Activated CD4-positive, alpha-beta memory T cell treated with anti-CD3 and anti-CD28 coated beads for 36 hours (primary cell): ENCODE data around the gene MAPK10. TPM values are rescaled to one million over a fixed set of nuclear protein-coding genes. Genes with fewer than 3 reads are reported as not detected.

Experiments used
- CTCF ChIA-PET: fragments of 350-600 bp; sonication (Branson Sonifier 250); formaldehyde crosslinking; loops from one replicate; lab custom pipeline; 2021; ENCODE audit warnings: antibody characterized with exemption, inconsistent platforms; lab: Charles Lee
- POLR2A ChIA-PET: fragments of 350-600 bp; sonication (Branson Sonifier 250); formaldehyde crosslinking; loops from one replicate; lab custom pipeline; 2021; ENCODE audit warnings: antibody characterized with exemption; lab: Charles Lee
- DNase-seq: peaks from one replicate; pipeline ENCODE4 v3.0.0-alpha.2; 2020
- H3K27ac Mint-ChIP-seq: one replicate; pipeline ENCODE4 v1.8.0; 2021; ENCODE audit warnings: mixed read lengths
- H3K27me3 Mint-ChIP-seq: one replicate; pipeline ENCODE4 v1.8.0; 2021; ENCODE audit warnings: mixed read lengths
- H3K36me3 Mint-ChIP-seq: one replicate; pipeline ENCODE4 v1.8.0; 2021; ENCODE audit warnings: mixed read lengths
- H3K4me1 Mint-ChIP-seq: one replicate; pipeline ENCODE4 v1.8.0; 2021; ENCODE audit warnings: low read depth, mixed read lengths
- H3K4me3 Mint-ChIP-seq: one replicate; pipeline ENCODE4 v1.8.0; 2021; ENCODE audit warnings: mild to moderate bottlenecking, mixed read lengths
- H3K9me3 Mint-ChIP-seq: one replicate; pipeline ENCODE4 v1.8.0; 2021; ENCODE audit warnings: mixed read lengths
- intact Hi-C: fragments of 100-400 bp; cut with micrococcal nuclease; formaldehyde crosslinking; loops from one replicate; pipeline ENCODE4 v1.15.1; 2023
- total RNA-seq, 2 experiments: library from RNA; stranded (reverse); gene quantifications; one replicate each; pipeline ENCODE4 v1.2.3, GENCODE V29; 2021

The MAPK10 gene
- total RNA-seq, 2 experiments from 2014 or later: not detected

GRCh38 chr4:86011117-86011516, 348.7 kb downstream of the MAPK10 start:
- Mint-ChIP-seq H3K4me3 (no peak overlapping the region), H3K9me3 (no peaks in the 10 kb centered on the region), H3K4me1 (no peaks in the 10 kb centered on the region), H3K27ac (no peak overlapping the region), H3K36me3 (no peaks in the 10 kb centered on the region), H3K27me3 (no peaks in the 10 kb centered on the region)
- ChIA-PET POLR2A (no interaction called here), CTCF (no interaction called here)
- intact Hi-C loops: no loop called here
- no peak for DNase-seq

GRCh38 chr4:86007042-86007441, 352.8 kb downstream of the MAPK10 start:
- Mint-ChIP-seq H3K4me1 (no peaks in the 10 kb centered on the region), H3K4me3 (no peak overlapping the region), H3K27ac (no peak overlapping the region), H3K36me3 (no peaks in the 10 kb centered on the region), H3K9me3 (no peaks in the 10 kb centered on the region), H3K27me3 (no peaks in the 10 kb centered on the region)
- intact Hi-C loops: no loop called here
- CTCF ChIA-PET: no interaction called here
- DNase-seq: no peak
- POLR2A ChIA-PET: no interaction called here

GRCh38 chr4:86006057-86006456, 353.8 kb downstream of the MAPK10 start:
- DNase-seq: no peak
- no peaks in the 10 kb centered on the region for H3K4me1 Mint-ChIP-seq
- ChIA-PET CTCF (no interaction called here), POLR2A (no interaction called here)
- no peaks in the 10 kb centered on the region for H3K36me3 Mint-ChIP-seq
- no peaks in the 10 kb centered on the region for H3K27me3 Mint-ChIP-seq
- H3K27ac Mint-ChIP-seq: no peak overlapping the region
- intact Hi-C loops: no loop called here
- no peak overlapping the region for H3K4me3 Mint-ChIP-seq
- H3K9me3 Mint-ChIP-seq: no peaks in the 10 kb centered on the region

GRCh38 chr4:86004030-86004429, 355.8 kb downstream of the MAPK10 start:
- no peak for DNase-seq
- no peaks in the 10 kb centered on the region for H3K36me3 Mint-ChIP-seq
- no peak overlapping the region for H3K4me3 Mint-ChIP-seq
- POLR2A ChIA-PET: no interaction called here
- H3K9me3 Mint-ChIP-seq: no peaks in the 10 kb centered on the region
- no peak overlapping the region for H3K27ac Mint-ChIP-seq
- CTCF ChIA-PET: no interaction called here
- H3K27me3 Mint-ChIP-seq: no peaks in the 10 kb centered on the region
- H3K4me1 Mint-ChIP-seq: no peaks in the 10 kb centered on the region
- intact Hi-C loops: no loop called here

- intact Hi-C loops: no loop called here
- Mint-ChIP-seq H3K9me3 (no peaks in the 10 kb centered on the region), H3K27ac (no peak overlapping the region), H3K4me3 (no peak overlapping the region), H3K36me3 (no peaks in the 10 kb centered on the region), H3K4me1 (no peaks in the 10 kb centered on the region), H3K27me3 (no peaks in the 10 kb centered on the region)
- no peak for DNase-seq
- POLR2A ChIA-PET: no interaction called here
- CTCF ChIA-PET: no interaction called here
Measured at GRCh38 chr4:86001591-86001990, 358.3 kb downstream of the MAPK10 start.

- Mint-ChIP-seq H3K36me3 (no peaks in the 10 kb centered on the region), H3K4me1 (no peaks in the 10 kb centered on the region), H3K9me3 (peaks cover 2% of the 10 kb centered on the region), H3K27ac (no peak overlapping the region), H3K4me3 (no peak overlapping the region), H3K27me3 (no peaks in the 10 kb centered on the region)
- DNase-seq: no peak
- ChIA-PET POLR2A (no interaction called here), CTCF (no interaction called here)
- intact Hi-C loops: no loop called here
Measured at GRCh38 chr4:85995361-85995760, 364.5 kb downstream of the MAPK10 start.

GRCh38 chr4:85994576-85994975, 365.3 kb downstream of the MAPK10 start:
- no peak for DNase-seq
- Mint-ChIP-seq H3K4me3 (no peak overlapping the region), H3K9me3 (peaks cover 2% of the 10 kb centered on the region), H3K4me1 (no peaks in the 10 kb centered on the region), H3K27ac (no peak overlapping the region), H3K36me3 (no peaks in the 10 kb centered on the region), H3K27me3 (no peaks in the 10 kb centered on the region)
- intact Hi-C loops: no loop called here
- POLR2A ChIA-PET: no interaction called here
- CTCF ChIA-PET: no interaction called here

- peaks cover 2% of the 10 kb centered on the region for H3K9me3 Mint-ChIP-seq
- no peaks in the 10 kb centered on the region for H3K36me3 Mint-ChIP-seq
- ChIA-PET POLR2A (no interaction called here), CTCF (interaction anchor here (1.0 kb wide), 1 partner anchor 20 kb away, joined by 3 read pairs; no protein-coding TSS in a partner anchor)
- no peak overlapping the region for H3K4me3 Mint-ChIP-seq
- no peaks in the 10 kb centered on the region for H3K27me3 Mint-ChIP-seq
- DNase-seq: no peak
- no peak overlapping the region for H3K27ac Mint-ChIP-seq
- intact Hi-C loops: no loop called here
- no peaks in the 10 kb centered on the region for H3K4me1 Mint-ChIP-seq
Measured at GRCh38 chr4:85993641-85994040, 366.2 kb downstream of the MAPK10 start.

- Mint-ChIP-seq H3K27me3 (no peaks in the 10 kb centered on the region), H3K9me3 (no peaks in the 10 kb centered on the region), H3K27ac (no peak overlapping the region), H3K4me3 (no peak overlapping the region), H3K36me3 (no peaks in the 10 kb centered on the region), H3K4me1 (no peaks in the 10 kb centered on the region)
- CTCF ChIA-PET: no interaction called here
- intact Hi-C loops: no loop called here
- DNase-seq: no peak
- POLR2A ChIA-PET: no interaction called here
Measured at GRCh38 chr4:85986266-85986665, 373.6 kb downstream of the MAPK10 start.

GRCh38 chr4:85979276-85979675, 380.6 kb downstream of the MAPK10 start:
- peaks cover 2% of the 10 kb centered on the region for H3K27me3 Mint-ChIP-seq
- no peaks in the 10 kb centered on the region for H3K9me3 Mint-ChIP-seq
- no peaks in the 10 kb centered on the region for H3K4me1 Mint-ChIP-seq
- ChIA-PET POLR2A (no interaction called here), CTCF (interaction anchor here (0.7 kb wide), 1 partner anchor 13 kb away, joined by 3 read pairs; no protein-coding TSS in a partner anchor)
- H3K36me3 Mint-ChIP-seq: no peaks in the 10 kb centered on the region
- DNase-seq: no peak
- intact Hi-C loops: no loop called here
- no peak overlapping the region for H3K27ac Mint-ChIP-seq
- no peak overlapping the region for H3K4me3 Mint-ChIP-seq

- H3K9me3 Mint-ChIP-seq: no peaks in the 10 kb centered on the region
- no peaks in the 10 kb centered on the region for H3K4me1 Mint-ChIP-seq
- no peaks in the 10 kb centered on the region for H3K27me3 Mint-ChIP-seq
- H3K4me3 Mint-ChIP-seq: no peak overlapping the region
- no peaks in the 10 kb centered on the region for H3K36me3 Mint-ChIP-seq
- POLR2A ChIA-PET: no interaction called here
- CTCF ChIA-PET: no interaction called here
- intact Hi-C loops: no loop called here
- DNase-seq: no peak
- H3K27ac Mint-ChIP-seq: no peak overlapping the region
Measured at GRCh38 chr4:85970535-85970934, 389.3 kb downstream of the MAPK10 start.

GRCh38 chr4:85968945-85969819, 390.7 kb downstream of the MAPK10 start:
- no peak for DNase-seq
- ChIA-PET CTCF (interaction anchor here (0.6 kb wide), 1 partner anchor 1015 kb away, joined by 6 read pairs; no protein-coding TSS in a partner anchor), POLR2A (no interaction called here)
- Mint-ChIP-seq H3K27ac (no peak overlapping the region), H3K27me3 (no peaks in the 10 kb centered on the region), H3K9me3 (peaks cover 2% of the 10 kb centered on the region), H3K4me3 (no peak overlapping the region), H3K36me3 (no peaks in the 10 kb centered on the region), H3K4me1 (no peaks in the 10 kb centered on the region)
- intact Hi-C loops: loop anchor here (10.0 kb wide), 1 partner anchor 824 kb away; no protein-coding TSS in a partner anchor

- CTCF ChIA-PET: no interaction called here
Measured at GRCh38 chr4:85967872-85968271, 392.0 kb downstream of the MAPK10 start.

More at GRCh38 chr4:85967872-85968271, 392.0 kb downstream of the MAPK10 start:
- POLR2A ChIA-PET: no interaction called here
- Mint-ChIP-seq H3K4me1 (no peaks in the 10 kb centered on the region), H3K27me3 (no peaks in the 10 kb centered on the region), H3K4me3 (no peak overlapping the region), H3K27ac (no peak overlapping the region), H3K36me3 (no peaks in the 10 kb centered on the region), H3K9me3 (peaks cover 2% of the 10 kb centered on the region)
- DNase-seq: no peak
- intact Hi-C loops: loop anchor here (10.0 kb wide), 1 partner anchor 823 kb away; no protein-coding TSS in a partner anchor
